RWPE1 (cell line): ENCODE data around the gene SLAMF9.

Experiments
- CTCF ChIA-PET: fragments of 350-600 bp; sonication (Branson Sonifier 250); formaldehyde crosslinking; extraction: SDS; loops from one replicate; lab custom pipeline; 2021; lab: Yijun Ruan, JAX
- POLR2A ChIA-PET: fragments of 400-600 bp; formaldehyde crosslinking; extraction: SDS; loops from one replicate; lab custom pipeline; 2020; ENCODE audit warnings: antibody characterized with exemption; ENCODE audit not compliant: low non-redundant PET; lab: Yijun Ruan, JAX
- DNase-seq: peaks from one replicate; pipeline ENCODE4 v3.0.0; 2012; ENCODE audit warnings: low spot score
- H3K27ac ChIP-seq: fragments of 450-650 bp; 2 replicates; pipeline ENCODE4 v1.5.1; 2017
- TF ChIP-seq, protein P1 (sequence below): fragments of 450-650 bp; conservative IDR thresholded peaks from 2 replicates; pipeline ENCODE4 v1.5.1; 2017; ENCODE audit warnings: low read depth, mild to moderate bottlenecking

SLAMF9 gene

DNA sequence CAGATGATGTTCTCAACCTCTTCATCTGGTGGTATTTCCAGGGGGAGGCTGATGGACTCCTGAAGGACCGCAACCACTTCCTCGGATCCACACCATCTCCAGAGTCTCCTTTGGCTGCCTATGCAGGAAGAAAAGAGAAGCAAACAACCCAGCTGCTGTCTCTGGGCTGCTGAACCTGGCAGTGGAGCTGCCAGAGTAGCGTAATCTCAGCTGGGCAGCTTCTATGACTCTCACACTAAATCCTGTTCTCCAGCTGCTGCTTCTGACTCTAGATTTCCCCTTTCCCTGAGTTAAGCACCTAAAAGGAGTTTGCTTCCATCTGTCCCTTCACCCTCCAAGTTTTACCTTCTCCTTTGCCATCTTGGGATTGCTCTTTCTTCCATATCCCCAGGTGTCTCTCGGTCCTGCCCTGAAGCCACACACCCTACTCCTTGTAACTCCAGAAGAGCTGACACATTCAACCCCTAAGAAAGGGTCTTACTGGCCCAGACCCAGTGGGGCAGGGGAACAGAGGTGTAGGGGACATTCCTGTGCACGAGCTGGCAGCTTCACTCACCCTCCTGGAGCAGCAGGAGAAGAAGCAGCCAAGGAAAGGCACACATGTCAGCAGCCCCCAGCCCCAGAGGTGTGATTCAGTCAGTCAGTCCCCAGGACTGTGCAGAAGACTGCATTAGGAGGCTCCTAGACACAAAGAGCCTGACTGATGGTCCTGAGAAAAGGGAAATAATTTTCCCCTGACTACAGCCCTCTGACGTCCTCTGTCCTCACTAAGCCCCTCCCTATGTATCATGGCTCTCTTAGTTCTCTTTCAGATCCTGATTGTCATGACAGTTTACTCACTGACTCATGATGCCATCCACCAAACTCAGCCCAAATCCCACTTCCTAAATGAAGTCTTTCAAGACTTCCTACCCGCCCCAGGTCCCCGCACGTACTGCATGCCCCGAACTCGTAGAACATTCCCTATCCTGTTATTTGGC is at the start of gene SLAMF9:
Gene SLAMF9, minus strand, starts transcription at position 702 of the 980 bp plus-strand sequence. Its CDS starts 100 bp downstream, at position 602.
- DNase-seq, result peak; percentile 41
- POLR2A ChIA-PET, result no interaction called here
- peak within 1 kb of the TSS; percentile 68 for H3K27ac ChIP-seq
- TF ChIP-seq, protein P1, sequence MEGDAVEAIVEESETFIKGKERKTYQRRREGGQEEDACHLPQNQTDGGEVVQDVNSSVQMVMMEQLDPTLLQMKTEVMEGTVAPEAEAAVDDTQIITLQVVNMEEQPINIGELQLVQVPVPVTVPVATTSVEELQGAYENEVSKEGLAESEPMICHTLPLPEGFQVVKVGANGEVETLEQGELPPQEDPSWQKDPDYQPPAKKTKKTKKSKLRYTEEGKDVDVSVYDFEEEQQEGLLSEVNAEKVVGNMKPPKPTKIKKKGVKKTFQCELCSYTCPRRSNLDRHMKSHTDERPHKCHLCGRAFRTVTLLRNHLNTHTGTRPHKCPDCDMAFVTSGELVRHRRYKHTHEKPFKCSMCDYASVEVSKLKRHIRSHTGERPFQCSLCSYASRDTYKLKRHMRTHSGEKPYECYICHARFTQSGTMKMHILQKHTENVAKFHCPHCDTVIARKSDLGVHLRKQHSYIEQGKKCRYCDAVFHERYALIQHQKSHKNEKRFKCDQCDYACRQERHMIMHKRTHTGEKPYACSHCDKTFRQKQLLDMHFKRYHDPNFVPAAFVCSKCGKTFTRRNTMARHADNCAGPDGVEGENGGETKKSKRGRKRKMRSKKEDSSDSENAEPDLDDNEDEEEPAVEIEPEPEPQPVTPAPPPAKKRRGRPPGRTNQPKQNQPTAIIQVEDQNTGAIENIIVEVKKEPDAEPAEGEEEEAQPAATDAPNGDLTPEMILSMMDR, result no peak
- CTCF ChIA-PET, result interaction anchor here (1.2 kb wide), 1 partner anchor 8 kb away, joined by 3 read pairs; no protein-coding TSS in a partner anchor

DNA sequence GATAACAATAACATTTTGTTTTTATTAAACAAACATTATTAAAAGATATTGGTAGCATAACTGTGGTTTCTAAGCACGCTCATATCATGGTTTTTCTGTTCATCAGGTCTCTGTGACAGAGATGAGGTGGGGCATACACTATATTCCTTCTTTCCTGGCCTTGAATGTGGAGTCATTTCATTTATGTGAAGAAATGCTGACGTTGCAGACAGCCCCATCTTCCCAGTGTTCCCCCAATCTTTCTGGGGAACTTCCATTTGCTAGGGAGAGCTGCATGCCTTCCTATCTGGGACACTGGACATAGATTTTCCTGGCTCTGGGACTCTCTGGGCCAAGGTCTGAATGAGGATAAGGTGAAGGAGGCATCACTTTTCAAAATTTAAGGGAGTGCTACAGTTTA is 47.4 kb upstream of the SLAMF9 start:
- H3K27ac ChIP-seq, result no peak overlapping the region
- ChIA-PET CTCF (interaction anchor here (0.6 kb wide), 1 partner anchor 921 kb away, joined by 3 read pairs; no protein-coding TSS in a partner anchor), POLR2A (no interaction called here)
- TF ChIP-seq, protein P1, result no peak
- no peak for DNase-seq

DNA sequence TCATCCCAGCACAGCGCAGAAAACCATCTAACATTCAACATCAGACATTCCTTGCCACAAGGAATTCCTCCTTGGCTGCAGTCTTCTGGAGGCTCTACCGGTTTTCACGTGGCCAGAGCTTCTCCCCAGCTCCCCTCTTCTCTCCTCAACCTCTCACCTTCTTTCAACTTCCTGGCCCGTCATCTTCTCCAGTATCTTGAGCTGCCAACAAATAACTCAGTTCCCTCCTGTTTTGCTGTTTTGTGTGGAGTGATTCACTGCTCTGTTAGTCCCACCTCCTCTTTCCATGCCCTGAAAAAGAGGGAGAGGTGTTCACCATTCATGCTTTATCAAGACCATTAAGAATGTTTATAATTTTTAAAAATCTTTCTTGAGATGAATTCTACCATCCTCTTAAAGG is 45.2 kb upstream of the SLAMF9 start:
- POLR2A ChIA-PET, result no interaction called here
- TF ChIP-seq, protein P1, result no peak
- CTCF ChIA-PET, result no interaction called here
- no peak overlapping the region for H3K27ac ChIP-seq
- DNase-seq, result no peak

DNA sequence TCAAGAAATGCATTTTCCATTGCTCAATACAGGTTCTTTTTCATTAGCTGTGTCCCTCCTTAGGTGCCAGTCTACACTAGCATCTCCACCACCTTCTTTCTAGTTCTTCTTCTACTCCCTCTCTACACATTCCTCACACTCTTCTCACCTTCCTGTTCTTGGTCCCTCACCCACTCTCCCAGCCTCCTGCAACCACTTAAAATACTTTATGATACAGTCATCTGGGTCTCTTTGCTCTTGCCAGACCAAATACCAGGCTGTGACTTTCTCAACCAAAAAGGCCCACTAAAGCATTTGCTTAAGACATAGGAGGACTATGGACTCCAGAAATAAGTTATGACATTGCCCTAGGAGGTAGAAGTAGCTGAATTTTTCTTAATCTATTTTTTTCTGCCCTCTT is 42.6 kb upstream of the SLAMF9 start:
- DNase-seq, result peak; percentile 75
- CTCF ChIA-PET, result interaction anchor here (1.0 kb wide), 1 partner anchor 10 kb away, joined by 9 read pairs; no protein-coding TSS in a partner anchor
- POLR2A ChIA-PET, result no interaction called here
- TF ChIP-seq, protein P1, result no peak
- H3K27ac ChIP-seq, result no peak overlapping the region

DNA sequence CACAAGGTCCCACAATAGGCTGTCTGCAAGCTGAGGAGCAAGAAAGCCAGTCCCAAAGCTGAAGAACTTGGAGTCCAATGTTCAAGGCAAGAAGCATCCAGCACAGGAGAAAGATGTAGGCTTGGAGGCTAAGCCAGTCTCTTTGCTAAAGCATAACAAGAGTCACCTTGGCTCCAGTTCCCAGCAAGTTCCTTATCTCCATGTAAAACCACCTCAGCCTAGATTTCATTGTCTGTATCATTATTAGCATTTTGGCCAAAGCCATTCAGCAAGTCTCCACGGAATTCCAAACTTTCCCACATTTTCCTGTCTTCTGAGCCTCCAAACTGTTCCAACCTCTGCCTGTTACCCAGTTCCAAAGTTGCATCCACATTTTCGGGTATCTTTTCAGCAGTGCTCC is 40.9 kb upstream of the SLAMF9 start:
- ChIA-PET CTCF (no interaction called here), POLR2A (no interaction called here)
- TF ChIP-seq, protein P1, result no peak
- DNase-seq, result no peak
- no peak overlapping the region for H3K27ac ChIP-seq

DNA sequence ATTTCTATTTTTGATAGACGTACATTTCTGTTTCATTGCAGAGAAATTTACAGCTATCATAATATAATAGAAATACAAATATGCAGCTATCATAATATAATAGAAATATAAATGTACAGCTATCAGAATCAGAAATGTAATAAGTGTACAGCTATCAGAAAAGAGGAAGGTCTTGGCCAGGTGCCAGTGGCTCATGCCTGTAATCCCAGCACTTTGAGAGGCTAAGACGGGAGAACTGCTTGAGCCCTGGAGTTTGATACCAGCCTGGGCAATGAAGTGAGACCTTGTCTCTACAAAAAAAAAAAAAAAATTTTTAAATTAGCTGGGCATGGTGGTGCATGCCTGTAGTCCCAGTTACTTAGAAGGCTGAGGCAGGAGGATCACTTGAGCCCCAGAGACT is 39.9 kb upstream of the SLAMF9 start:
- H3K27ac ChIP-seq, result no peak overlapping the region
- TF ChIP-seq, protein P1, result no peak
- ChIA-PET CTCF (interaction anchor here (0.8 kb wide), 1 partner anchor 103 kb away, joined by 3 read pairs; no protein-coding TSS in a partner anchor), POLR2A (no interaction called here)
- DNase-seq, result no peak
